Measurements from ENCODE around the gene NMNAT2. TPM values are rescaled to one million over a fixed set of nuclear protein-coding genes. Genes with fewer than 3 reads are reported as not detected.

The NMNAT2 gene
- total and polyA plus RNA-seq, 2 of the 13 experiments (the other 11 are each of a cell fraction or from before 2014, with no cell fraction given) = not detected

DNA sequence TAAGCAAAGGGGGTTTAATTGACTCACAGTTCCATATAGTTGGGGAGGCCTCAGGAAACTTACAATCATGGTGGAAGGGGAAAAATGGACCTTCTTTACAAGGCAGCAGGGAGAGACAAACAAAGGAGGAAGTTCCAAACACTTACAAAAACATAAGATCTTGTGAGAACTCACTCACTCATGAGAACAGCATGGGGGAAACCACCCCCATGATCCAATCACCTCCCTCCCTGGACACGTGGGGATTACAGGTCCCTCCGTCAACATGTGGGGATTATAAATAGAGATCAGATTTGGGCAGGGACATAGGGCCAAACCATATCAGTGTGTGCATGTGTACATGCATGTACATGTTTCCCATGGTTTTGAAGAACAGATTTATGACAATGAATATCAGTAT lies 48.6 kb upstream of the NMNAT2 start (continued):
- TF ChIP-seq, protein P1, sequence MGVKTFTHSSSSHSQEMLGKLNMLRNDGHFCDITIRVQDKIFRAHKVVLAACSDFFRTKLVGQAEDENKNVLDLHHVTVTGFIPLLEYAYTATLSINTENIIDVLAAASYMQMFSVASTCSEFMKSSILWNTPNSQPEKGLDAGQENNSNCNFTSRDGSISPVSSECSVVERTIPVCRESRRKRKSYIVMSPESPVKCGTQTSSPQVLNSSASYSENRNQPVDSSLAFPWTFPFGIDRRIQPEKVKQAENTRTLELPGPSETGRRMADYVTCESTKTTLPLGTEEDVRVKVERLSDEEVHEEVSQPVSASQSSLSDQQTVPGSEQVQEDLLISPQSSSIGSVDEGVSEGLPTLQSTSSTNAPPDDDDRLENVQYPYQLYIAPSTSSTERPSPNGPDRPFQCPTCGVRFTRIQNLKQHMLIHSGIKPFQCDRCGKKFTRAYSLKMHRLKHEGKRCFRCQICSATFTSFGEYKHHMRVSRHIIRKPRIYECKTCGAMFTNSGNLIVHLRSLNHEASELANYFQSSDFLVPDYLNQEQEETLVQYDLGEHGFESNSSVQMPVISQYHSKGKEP (CRISPR knock-in tag; IDR thresholded peaks at IDR 0.05) = no peak
- TF ChIP-seq HNRNPL (IDR thresholded peaks at IDR 0.05; ENCODE audit: low read depth, low read length) (no peak), PHF8 (CRISPR knock-in tag; IDR thresholded peaks at IDR 0.05) (no peak)
- TF ChIP-seq, protein P2, sequence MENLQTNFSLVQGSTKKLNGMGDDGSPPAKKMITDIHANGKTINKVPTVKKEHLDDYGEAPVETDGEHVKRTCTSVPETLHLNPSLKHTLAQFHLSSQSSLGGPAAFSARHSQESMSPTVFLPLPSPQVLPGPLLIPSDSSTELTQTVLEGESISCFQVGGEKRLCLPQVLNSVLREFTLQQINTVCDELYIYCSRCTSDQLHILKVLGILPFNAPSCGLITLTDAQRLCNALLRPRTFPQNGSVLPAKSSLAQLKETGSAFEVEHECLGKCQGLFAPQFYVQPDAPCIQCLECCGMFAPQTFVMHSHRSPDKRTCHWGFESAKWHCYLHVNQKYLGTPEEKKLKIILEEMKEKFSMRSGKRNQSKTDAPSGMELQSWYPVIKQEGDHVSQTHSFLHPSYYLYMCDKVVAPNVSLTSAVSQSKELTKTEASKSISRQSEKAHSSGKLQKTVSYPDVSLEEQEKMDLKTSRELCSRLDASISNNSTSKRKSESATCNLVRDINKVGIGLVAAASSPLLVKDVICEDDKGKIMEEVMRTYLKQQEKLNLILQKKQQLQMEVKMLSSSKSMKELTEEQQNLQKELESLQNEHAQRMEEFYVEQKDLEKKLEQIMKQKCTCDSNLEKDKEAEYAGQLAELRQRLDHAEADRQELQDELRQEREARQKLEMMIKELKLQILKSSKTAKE (CRISPR knock-in tag; IDR thresholded peaks at IDR 0.05; ENCODE audit: borderline replicate concordance) = no peak
- TF ChIP-seq, protein P3, sequence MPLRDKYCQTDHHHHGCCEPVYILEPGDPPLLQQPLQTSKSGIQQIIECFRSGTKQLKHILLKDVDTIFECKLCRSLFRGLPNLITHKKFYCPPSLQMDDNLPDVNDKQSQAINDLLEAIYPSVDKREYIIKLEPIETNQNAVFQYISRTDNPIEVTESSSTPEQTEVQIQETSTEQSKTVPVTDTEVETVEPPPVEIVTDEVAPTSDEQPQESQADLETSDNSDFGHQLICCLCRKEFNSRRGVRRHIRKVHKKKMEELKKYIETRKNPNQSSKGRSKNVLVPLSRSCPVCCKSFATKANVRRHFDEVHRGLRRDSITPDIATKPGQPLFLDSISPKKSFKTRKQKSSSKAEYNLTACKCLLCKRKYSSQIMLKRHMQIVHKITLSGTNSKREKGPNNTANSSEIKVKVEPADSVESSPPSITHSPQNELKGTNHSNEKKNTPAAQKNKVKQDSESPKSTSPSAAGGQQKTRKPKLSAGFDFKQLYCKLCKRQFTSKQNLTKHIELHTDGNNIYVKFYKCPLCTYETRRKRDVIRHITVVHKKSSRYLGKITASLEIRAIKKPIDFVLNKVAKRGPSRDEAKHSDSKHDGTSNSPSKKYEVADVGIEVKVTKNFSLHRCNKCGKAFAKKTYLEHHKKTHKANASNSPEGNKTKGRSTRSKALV (CRISPR knock-in tag; IDR thresholded peaks at IDR 0.05) = no peak
- TF ChIP-seq, protein P4, sequence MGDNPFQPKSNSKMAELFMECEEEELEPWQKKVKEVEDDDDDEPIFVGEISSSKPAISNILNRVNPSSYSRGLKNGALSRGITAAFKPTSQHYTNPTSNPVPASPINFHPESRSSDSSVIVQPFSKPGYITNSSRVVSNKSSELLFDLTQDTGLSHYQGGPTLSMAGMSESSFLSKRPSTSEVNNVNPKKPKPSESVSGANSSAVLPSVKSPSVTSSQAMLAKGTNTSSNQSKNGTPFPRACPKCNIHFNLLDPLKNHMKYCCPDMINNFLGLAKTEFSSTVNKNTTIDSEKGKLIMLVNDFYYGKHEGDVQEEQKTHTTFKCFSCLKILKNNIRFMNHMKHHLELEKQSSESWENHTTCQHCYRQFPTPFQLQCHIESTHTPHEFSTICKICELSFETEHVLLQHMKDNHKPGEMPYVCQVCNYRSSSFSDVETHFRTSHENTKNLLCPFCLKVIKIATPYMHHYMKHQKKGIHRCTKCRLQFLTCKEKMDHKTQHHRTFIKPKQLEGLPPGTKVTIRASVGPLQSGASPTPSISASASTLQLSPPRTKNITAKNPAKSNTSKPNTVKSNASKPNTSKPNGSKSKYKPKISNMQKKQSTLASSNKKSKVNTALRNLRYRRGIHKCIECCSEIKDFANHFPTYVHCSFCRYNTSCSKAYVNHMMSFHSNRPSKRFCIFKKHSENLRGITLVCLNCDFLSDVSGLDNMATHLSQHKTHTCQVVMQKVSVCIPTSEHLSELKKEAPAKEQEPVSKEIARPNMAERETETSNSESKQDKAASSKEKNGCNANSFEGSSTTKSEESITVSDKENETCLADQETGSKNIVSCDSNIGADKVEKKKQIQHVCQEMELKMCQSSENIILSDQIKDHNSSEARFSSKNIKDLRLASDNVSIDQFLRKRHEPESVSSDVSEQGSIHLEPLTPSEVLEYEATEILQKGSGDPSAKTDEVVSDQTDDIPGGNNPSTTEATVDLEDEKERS (CRISPR knock-in tag; IDR thresholded peaks at IDR 0.05) = no peak

Data from HepG2 (cell line).